ENCODE data around the gene R3HDM2. TPM values are rescaled to one million over a fixed set of nuclear protein-coding genes. Genes with fewer than 3 reads are reported as not detected.

Gene R3HDM2
- total RNA-seq, 4 donors from 2014 or later = 30.3 to 41.5 (median 35.1) TPM

DNA sequence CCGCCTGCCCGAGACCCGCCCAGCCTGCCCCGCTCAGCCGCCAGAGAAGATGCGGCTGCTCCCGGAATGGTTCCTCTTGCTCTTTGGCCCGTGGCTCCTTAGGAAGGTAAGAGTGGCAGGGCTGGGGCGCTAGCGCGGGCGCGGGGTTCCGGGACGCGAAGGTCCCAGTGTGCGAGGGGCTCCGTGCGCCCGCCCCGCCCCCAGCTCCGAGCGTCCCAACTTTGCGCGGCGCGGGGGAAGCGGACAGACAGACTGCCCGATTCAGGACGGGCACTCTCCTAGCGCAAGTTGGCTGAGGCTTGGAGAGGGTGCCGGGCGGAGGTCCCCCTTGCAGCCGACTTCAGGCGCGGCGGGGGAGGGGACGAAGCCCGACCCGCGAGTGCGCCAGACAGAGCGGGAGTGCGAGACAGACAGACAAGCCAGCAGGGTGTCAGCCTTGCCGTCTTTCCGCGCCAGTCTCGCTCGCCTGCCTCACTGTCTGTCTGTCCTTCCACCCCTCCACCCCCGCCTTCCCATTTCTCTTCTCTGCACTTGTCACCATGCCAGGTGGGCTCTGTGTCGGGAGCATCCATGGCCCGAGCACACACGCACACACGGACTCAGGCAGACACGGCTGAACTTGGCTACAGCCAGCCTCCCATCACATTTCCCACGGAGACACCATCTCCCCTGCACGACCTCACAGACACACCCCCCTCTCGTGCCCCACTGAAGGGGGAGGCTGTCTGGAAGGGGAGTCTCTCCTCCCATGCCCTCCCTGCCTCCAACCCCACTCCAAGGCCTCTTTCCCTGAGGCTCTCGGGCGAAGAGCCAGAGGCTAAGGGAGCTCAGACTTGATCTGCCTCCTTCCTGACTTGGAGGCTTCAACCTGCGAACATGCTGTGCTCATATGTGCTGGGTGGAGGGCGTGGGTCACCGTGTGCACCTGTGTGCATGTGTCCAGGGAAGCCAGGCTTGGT, 213.6 kb downstream of the R3HDM2 start:
- H3K27ac ChIP-seq (replicated peaks in 1 of 4) = no peak overlapping the region
- intact Hi-C loops (cut with DNase I) = no loop called here
- peaks cover 39 to 61% (median 60%) of the 10 kb centered on the region in 4 donors for H3K4me1 ChIP-seq
- DNase-seq (ENCODE audit: extremely low spot score) = no peak
- H3K27me3 ChIP-seq = peaks cover 5 to 86% (median 65%) of the 10 kb centered on the region in 4 donors
- TF ChIP-seq POLR2A (IDR thresholded peaks at IDR 0.05; ENCODE audit: low read depth) (no peak), EP300 (IDR thresholded peaks at IDR 0.05) (no peak), POLR2AphosphoS5 (IDR thresholded peaks at IDR 0.05) (no peak)
- TF ChIP-seq, protein P1, sequence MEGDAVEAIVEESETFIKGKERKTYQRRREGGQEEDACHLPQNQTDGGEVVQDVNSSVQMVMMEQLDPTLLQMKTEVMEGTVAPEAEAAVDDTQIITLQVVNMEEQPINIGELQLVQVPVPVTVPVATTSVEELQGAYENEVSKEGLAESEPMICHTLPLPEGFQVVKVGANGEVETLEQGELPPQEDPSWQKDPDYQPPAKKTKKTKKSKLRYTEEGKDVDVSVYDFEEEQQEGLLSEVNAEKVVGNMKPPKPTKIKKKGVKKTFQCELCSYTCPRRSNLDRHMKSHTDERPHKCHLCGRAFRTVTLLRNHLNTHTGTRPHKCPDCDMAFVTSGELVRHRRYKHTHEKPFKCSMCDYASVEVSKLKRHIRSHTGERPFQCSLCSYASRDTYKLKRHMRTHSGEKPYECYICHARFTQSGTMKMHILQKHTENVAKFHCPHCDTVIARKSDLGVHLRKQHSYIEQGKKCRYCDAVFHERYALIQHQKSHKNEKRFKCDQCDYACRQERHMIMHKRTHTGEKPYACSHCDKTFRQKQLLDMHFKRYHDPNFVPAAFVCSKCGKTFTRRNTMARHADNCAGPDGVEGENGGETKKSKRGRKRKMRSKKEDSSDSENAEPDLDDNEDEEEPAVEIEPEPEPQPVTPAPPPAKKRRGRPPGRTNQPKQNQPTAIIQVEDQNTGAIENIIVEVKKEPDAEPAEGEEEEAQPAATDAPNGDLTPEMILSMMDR (IDR thresholded peaks at IDR 0.05) = no peak
- WGBS = 3% methylated on average over 33 of the region's 63 CpGs
- no peaks in the 10 kb centered on the region for H3K9me3 ChIP-seq
- H3K4me3 ChIP-seq = peak overlapping the region; percentile 49 to 61 (median 54)
- peaks cover 0 to 8% (median 6%) of the 10 kb centered on the region in 4 donors for H3K36me3 ChIP-seq

DNA sequence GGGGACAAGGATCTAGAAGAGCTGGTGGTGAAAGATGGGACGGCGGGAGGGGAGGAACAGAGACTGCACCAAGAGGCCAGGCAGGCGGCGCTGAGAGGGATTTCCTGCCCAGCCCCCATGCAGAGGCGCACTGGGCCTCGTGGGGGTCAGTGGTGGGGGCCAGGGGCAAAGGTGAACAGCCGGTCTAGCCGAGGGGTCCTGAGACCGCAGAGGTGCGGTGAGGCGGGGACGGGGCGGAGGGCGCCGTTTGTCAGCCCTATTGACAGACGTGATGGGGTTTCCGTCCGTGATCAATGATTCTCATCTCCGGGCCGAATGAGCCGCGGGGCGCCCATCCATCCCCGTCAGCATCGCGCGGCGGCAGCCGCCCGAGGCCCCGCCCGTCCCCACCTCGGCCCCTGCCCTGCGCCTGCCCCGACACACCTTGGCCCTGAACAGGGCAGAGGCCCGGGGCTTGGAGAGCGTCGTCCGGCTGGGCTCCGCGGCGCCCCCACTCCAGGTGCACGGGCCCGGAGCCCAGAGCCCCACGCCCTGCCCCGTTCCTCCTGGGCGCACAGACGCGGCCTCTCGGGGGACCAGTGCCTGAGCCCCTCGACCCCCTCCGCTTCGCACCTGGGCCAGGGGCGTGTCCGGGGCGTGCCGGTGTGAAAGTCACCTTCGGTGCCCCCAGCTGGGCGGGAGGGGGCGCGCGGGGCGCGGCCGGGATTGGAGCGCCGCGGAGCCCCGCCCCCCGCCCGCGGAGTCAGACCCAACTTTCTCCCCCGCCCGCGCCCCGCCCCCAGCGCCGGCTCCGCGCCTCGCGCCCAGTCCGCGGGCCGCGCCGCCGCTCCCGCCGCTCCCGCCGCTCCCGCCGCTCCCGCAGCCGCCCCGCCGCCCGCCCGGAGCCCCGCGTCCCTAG, 214.6 kb downstream of the R3HDM2 start, which contains the start of gene NXPH4:
TSS of gene NXPH4 (plus strand) at position 781 of the 898 bp plus-strand sequence. CDS start 176 bp downstream, outside the sequence.
- TF ChIP-seq EP300 (IDR thresholded peaks at IDR 0.05) = no peak
- TF ChIP-seq POLR2AphosphoS5 (IDR thresholded peaks at IDR 0.05) = no peak
- no peak for TF ChIP-seq POLR2A (IDR thresholded peaks at IDR 0.05; ENCODE audit: low read depth)
- TF ChIP-seq, protein P1 (IDR thresholded peaks at IDR 0.05) = no peak
- peaks cover 5 to 76% (median 58%) of the 10 kb centered on the region in 4 donors for H3K27me3 ChIP-seq
- 4% methylated on average over 14 of the region's 102 CpGs for WGBS
- no peaks in the 10 kb centered on the region for H3K9me3 ChIP-seq
- no peak within 1 kb of the TSS for H3K27ac ChIP-seq (replicated peaks in 1 of 4)
- peaks cover 39 to 60% (median 56%) of the 10 kb centered on the region in 4 donors for H3K4me1 ChIP-seq
- peaks cover 0 to 17% (median 15%) of the 10 kb centered on the region in 4 donors for H3K36me3 ChIP-seq
- H3K4me3 ChIP-seq = peak within 1 kb of the TSS; percentile 49 to 61 (median 54)
- intact Hi-C loops (cut with DNase I) = no loop called here
- DNase-seq (ENCODE audit: extremely low spot score) = no peak

DNA sequence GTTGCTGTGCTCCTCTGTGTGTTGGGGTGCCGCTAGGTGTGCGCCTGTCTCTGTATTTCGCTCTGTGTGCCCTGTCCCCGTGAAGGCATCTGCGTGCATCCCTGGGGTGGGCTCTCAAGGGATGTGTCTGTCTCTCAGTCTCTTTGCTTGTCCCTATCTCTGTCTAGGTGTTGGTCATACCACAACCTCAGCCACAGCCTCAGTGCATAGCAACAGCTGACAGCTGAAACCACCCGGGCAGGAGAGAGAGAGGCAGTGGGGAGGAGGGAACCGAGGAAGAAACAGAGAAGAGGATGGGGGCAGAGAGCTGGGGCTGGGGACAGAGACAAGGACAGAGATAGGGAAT, 215.2 kb downstream of the R3HDM2 start:
- no peaks in the 10 kb centered on the region for H3K9me3 ChIP-seq
- 15% methylated on average over 7 of the region's 7 CpGs for WGBS
- no peak for DNase-seq (ENCODE audit: extremely low spot score)
- TF ChIP-seq, protein P1 (IDR thresholded peaks at IDR 0.05) = no peak
- TF ChIP-seq EP300 (IDR thresholded peaks at IDR 0.05) (no peak), POLR2A (IDR thresholded peaks at IDR 0.05; ENCODE audit: low read depth) (no peak), POLR2AphosphoS5 (IDR thresholded peaks at IDR 0.05) (no peak)
- intact Hi-C loops (cut with DNase I) = loop anchor here (1.0 kb wide), 1 partner anchor 24 kb away; no protein-coding TSS in a partner anchor
- peaks cover 0 to 23% (median 21%) of the 10 kb centered on the region in 4 donors for H3K36me3 ChIP-seq
- peaks cover 5 to 70% (median 54%) of the 10 kb centered on the region in 4 donors for H3K27me3 ChIP-seq
- H3K27ac ChIP-seq (replicated peaks in 1 of 4) = no peak overlapping the region
- H3K4me3 ChIP-seq = no peak overlapping the region
- peaks cover 39 to 60% (median 55%) of the 10 kb centered on the region in 4 donors for H3K4me1 ChIP-seq

DNA sequence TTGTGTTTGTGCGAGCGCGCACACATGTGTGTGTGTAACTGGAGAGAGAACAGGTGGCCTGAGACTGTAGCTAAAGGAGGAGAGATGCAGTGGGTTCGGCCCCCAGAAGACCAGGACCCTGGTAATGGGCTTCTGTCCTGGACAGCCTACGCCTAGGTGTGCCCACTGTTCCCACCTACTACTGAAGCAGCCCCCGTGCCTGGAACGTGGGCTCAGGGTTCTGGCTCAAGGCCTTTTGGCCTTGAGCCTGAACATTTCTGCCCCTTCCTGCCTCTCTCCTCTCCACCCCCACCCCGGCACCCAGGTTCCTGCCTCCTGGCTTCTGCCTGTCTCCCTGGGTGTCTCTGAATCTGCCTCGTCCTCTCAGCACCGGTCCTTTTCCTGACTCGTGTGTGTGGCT, 215.8 kb downstream of the R3HDM2 start:
- intact Hi-C loops (cut with DNase I) = loop anchor here (1.0 kb wide), 1 partner anchor 24 kb away; no protein-coding TSS in a partner anchor
- Histone ChIP-seq H3K36me3 (peaks cover 0 to 29% (median 26%) of the 10 kb centered on the region in 4 donors), H3K4me1 (peaks cover 39 to 56% (median 52%) of the 10 kb centered on the region in 4 donors), H3K27ac (replicated peaks in 1 of 4) (no peak overlapping the region), H3K4me3 (no peak overlapping the region), H3K27me3 (peaks cover 5 to 64% (median 48%) of the 10 kb centered on the region in 4 donors), H3K9me3 (no peaks in the 10 kb centered on the region)
- TF ChIP-seq POLR2A (IDR thresholded peaks at IDR 0.05; ENCODE audit: low read depth) = no peak
- TF ChIP-seq POLR2AphosphoS5 (IDR thresholded peaks at IDR 0.05) = no peak
- TF ChIP-seq EP300 (IDR thresholded peaks at IDR 0.05) = no peak
- TF ChIP-seq, protein P1 (IDR thresholded peaks at IDR 0.05) = no peak
- no peak for DNase-seq (ENCODE audit: extremely low spot score)
- WGBS = 37% methylated on average over 11 of the region's 11 CpGs

Measured in esophagus muscularis mucosa (tissue), 4 donors.